Measurements from ENCODE around the gene STON2.

- TF ChIP-seq, protein P1, sequence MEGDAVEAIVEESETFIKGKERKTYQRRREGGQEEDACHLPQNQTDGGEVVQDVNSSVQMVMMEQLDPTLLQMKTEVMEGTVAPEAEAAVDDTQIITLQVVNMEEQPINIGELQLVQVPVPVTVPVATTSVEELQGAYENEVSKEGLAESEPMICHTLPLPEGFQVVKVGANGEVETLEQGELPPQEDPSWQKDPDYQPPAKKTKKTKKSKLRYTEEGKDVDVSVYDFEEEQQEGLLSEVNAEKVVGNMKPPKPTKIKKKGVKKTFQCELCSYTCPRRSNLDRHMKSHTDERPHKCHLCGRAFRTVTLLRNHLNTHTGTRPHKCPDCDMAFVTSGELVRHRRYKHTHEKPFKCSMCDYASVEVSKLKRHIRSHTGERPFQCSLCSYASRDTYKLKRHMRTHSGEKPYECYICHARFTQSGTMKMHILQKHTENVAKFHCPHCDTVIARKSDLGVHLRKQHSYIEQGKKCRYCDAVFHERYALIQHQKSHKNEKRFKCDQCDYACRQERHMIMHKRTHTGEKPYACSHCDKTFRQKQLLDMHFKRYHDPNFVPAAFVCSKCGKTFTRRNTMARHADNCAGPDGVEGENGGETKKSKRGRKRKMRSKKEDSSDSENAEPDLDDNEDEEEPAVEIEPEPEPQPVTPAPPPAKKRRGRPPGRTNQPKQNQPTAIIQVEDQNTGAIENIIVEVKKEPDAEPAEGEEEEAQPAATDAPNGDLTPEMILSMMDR (conservative IDR thresholded peaks at IDR 0.05; ENCODE audit: low read depth, low read length), result no peak
- TF ChIP-seq EZH2 (IDR thresholded peaks at IDR 0.05; ENCODE audit: borderline replicate concordance, low read depth, low read length, poor library complexity, severe bottlenecking), result no peak
Observed at GRCh38 chr14:81342850-81343580, 57.1 kb downstream of the STON2 start.

Data from A673 (cell line).